Urothelium cell line (cell line): Measurements from ENCODE around the gene RSPH6A.
A peak's percentile ranks its signal among the peaks of the same experiment; 100 is the strongest.

Experiments used
- DNase-seq: peaks from one replicate; pipeline ENCODE4 v3.0.0; 2011; ENCODE audit warnings: low spot score, mixed read lengths
- FAIRE-seq: peaks from 2 replicates; lab custom pipeline; 2011; peaks lifted over from hg19 to GRCh38; lab: Jason Lieb, UNC

The RSPH6A gene

DNA sequence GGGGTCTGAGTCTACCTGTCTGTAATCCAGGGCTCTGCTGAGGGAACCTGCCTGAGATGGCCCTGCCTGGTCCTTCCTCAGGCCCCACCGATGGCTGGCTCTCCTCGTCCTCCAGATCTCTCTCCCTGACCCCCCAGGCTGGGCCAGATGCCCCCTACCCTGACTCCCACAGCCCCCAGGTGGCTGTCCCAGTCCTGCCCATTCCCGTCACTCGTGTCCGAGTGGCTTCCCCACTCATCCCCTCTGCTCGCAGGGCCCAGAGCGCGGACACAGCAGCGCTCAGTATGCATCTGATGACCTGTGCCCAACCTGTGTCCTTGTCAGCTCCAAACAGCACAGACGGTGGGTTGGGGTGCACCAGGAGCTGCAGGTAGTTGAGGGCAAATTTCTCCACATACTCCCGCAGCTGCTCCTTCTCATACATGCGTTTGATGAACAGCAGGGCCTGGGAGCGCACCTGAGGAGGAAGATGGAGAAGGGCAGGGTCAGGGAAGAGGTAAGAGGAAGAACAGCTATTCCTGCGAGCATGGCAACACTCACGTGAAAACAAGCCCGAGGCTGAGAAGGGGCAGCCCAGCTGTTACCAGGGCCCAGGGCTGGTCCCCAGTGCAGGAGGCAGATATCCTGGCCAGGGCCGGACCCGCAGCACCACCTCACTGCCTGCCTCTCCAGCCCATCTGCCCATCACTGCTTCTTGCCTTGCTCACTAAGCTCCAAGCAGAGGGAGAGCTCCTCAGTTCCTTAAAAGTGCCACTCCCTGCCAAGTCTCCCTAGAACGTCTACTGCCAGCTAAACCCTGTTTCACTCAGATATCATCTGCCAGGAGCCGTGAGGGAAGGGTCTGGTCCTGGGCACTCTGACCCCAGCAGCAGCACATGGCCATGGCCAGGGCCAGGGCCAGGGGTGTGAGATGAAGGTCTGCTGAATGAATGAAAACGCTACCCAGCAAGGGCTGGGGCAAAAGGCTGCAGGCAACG, 11.1 kb upstream of the RSPH6A start:
- no peak for FAIRE-seq
- no peak for DNase-seq

DNA sequence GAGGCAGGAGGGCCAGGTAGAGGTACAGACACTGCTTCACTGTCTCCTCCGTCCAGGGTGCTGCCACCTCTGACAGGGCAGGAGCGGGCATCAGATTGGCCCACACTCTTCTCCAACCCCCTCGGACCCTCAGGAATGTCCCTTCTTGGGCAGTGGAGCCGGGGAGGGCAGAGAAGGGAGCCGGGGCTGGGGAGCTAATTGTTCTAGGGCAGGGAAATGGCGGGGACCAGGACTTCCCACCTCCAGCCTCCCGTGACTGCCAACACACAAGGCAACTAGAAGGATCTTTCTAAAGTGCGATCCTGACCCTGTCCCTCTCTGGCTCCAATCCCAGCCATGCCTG, 10.1 kb upstream of the RSPH6A start:
- no peak for DNase-seq
- no peak for FAIRE-seq

DNA sequence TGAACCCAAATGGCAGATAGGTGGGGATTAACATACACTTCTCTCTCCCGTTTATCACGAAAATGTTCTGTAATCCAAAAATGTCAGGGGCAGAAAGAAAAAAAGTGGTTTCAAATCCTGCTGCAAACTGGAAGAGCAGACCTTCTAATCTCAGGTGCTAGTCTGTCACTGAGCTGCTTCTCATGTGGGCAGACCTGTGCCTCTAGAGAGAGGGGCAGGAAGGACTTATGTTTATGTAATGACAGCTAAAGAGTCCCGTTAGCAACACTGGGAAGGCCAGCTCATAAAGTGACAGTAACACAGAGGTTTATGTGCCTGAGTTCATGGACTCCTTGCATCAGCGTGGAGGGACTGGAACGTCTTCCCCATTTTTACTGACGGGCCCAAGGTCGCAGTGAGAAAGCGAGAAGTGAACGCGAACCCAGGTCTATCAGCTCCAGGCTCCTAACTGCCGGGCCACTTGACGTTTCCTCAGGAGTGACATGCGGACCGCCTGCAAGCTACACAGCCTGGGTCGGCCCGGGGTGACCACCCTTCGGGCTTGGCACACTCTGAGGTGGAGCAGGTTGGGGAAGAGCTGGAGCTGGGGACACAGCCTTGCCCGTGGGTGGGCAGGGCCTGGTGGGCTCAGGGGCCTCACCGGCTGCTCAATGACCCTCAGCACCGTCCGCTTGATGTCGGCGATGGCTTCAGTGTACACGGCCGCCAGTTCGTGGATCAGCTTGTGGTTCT, 9.6 kb upstream of the RSPH6A start:
- no peak for FAIRE-seq
- no peak for DNase-seq

DNA sequence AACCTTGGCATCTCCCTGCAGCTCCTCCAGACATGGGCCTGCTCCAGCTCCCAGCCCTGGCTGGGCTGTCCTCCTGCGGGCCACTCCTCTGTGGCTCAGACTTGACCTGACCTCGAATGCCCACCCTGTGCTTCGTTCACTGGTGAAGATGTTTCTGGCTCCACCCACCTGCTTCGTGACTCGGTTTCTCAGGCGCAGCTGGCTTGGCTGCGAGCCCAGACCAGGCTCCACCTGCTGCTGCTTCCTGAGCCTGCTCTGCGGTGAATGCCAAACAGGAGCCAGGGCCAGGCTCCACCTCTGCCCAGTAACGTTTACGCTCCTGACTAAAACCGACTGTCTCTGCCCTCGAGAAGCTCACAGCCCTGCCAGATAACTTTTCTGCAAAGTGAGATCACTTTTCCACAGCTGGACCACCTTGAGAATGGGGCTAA, 8.9 kb upstream of the RSPH6A start:
- DNase-seq: no peak
- no peak for FAIRE-seq

DNA sequence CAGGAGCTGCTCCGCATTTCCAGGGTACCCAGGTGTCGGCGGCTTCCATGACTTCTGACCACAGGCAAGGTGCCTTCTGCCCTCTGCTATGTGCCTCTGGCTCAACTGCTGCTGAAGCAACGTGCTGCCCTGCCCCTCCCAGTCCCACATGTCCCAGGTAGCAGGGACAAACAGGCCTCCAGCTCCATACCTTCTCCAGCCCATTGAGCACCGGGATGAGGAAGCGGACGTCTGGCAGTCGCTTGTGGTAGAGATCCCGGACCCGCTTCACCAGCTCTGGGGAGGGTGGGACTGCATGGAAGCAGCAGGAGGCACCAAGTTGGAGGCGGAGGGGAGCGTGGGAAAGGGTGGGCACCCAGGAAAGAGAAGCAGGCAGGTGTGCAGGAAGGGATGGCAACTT, 8.1 kb upstream of the RSPH6A start:
- FAIRE-seq: no peak
- no peak for DNase-seq

DNA sequence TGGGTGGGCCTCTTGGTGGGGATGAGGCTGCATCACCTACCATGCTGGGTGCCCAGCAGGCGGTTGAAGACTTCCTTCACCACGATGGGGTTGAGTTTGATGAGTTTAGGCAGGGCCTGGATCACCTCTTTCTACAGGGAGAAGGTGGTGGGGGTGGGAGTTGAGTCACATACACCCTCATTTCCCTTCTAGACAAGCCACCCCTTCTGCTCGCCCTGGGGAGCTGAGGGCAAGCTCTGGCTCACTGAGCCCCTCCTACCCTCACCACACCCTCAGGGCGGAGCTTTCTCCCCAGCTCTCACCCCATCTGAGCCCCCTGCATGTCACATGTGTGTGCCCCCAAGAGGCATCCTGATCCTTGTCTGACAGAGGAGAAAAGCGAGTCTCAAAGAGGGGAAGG, 7.6 kb upstream of the RSPH6A start:
- DNase-seq: no peak
- FAIRE-seq: no peak

DNA sequence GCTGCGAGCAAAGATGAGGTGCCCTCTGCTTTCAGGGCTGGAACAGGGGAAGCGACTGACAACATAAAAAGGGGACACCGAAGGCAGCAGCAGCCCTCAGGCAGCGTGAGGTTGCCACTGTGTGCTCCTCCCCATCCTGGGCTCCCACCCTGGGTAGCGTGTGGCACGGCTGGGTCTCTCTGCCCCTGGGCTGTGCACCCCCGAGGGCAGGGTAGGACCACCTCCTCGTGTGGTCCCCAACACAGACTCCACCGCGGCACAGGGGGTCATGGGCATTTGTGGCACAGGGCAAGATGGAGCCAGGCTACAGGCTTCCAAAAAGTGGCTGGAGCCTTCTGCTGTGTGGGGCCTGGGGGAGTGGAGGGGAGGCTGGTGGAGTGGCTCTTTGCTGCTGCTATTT, 6.5 kb upstream of the RSPH6A start:
- DNase-seq (no peak), FAIRE-seq (no peak)

DNA sequence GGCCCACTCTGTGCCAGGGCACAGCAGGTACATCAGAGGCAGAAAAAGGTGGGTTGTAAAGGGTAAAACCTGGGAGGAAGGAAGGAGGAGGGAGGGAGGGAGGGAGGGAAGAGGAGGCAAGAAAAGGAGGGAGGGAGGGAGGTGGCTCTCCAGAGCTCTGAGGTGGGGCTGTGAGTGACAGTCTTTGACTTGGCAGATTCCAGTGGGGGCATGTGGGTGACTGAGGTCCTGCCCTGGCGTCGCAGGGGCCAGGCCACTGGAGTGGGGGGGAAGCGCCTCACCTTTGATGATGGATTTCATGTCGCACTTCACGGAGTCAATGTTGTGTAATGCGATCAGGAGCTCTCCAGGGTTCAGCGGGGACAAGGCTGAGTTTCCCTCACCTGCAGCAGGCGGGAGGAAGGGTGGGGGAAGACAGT, 6.0 kb upstream of the RSPH6A start:
- no peak for DNase-seq
- no peak for FAIRE-seq

DNA sequence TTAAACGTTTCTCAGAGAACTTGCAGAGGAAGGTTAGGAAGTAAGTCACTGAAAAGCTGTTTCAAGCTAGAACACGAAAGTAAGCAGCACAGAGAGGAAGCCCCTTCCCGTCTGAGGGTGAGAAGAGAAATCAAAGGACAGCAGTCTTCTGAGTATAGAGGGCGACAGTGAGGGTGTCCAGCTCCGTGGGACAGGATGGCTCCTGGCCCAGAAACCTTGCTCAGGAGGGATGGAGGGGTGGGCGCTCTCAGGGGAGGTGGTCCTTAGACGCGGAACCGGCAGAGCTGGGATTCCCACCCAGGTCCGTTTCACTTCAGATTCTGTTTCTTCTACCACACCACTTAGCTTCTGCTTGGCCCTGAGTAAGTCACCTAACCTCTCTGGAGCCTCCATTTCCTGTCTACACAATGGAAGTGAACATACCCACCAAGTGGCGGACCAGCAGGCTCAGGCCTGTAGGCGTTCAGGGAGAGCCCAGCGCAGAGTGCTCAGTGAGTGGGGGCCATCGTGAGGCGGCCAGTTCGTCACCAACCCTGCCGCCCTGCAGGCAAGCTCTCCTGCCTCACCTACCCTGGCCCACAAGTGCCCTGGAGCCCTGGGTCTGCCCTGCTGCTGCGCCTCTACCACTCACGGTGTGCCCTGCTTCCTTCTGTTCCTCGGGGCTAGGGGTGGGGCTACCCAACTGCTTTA, 5.5 kb upstream of the RSPH6A start:
- DNase-seq: no peak
- no peak for FAIRE-seq

DNA sequence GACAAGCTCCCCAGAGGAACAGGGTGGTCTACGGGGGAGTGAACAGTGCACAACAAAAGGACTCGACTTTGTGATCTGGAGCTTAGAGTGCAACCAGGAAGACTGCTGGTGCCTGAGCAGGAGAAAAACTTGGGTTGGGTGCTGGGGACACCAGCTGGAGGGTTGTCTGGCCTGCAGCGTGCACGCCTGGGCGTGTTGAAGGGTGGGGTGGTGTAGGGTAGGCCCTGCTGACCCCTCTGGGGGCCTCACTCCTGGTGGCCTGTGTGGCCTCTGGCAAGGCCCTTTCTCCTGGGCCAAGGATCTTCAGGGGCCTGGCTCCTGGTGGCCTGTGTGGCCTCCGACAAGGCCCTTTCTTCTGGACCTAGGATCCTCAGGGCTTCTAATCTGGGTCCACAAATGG, 4.7 kb upstream of the RSPH6A start:
- no peak for FAIRE-seq
- DNase-seq: no peak

DNA sequence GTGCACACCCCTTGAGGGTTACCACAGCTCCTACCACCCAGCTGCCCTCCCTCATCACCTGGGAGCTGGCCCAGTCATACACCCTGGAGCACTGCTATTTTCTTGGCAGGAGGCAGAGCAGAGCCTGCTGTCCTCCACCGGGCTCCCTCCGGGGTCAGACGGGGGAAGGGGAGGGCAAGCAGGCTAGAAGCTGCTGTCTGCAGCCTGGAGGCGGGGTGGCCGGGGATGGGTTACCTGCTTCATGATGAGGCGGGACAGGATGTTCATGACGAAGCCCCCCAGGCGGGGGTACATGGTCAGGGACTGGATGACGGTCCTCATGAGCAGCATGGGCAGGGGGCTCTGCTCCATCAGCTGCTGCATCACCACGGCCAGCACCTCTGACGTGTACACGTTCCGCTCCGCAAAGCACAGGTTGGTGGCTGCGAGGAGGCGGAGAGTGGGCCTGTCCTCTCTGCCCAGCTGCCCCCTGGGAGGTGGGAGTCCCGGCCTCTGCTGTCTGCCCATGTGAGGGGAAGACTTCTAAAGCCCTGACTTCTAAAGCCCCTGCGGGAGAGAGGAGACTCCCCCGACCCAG, 2.7 kb upstream of the RSPH6A start:
- no peak for FAIRE-seq
- peak; percentile 17 for DNase-seq

DNA sequence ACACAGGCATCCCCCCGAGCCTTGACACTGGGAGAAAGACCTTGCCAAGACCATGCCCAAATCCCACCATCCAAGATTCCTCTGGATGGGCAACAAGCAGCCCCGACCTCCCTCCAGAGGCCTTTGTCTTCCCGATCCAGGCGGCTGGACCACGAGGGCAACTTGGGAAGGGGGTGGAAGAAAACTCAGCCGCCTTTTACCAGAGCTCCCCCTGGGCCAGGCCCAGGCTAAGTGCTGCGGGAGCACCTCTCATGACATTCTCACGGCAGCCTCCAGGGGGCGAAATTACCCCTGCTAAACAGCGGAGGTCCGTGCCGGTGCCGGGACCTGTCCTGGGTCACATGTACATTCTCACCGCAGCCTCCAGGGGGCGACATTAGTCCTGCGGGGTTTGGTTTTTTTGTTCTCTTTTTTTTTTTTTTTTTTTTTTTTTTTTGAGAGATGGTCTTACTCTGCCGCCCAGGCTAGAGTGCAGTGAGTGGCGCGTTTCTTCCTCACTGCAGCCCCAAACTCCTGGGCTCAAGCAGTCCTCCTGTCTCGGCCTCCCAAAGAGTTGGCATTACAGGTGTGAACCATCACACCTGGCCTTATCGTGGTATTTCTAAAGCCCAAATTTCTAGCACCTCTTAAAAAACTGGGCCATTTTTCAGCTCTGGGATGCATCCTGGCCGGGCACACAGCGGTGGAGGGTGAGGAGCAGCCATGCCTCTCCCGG, 2.1 kb upstream of the RSPH6A start:
- FAIRE-seq (peak; percentile 96), DNase-seq (peak; percentile 98)

DNA sequence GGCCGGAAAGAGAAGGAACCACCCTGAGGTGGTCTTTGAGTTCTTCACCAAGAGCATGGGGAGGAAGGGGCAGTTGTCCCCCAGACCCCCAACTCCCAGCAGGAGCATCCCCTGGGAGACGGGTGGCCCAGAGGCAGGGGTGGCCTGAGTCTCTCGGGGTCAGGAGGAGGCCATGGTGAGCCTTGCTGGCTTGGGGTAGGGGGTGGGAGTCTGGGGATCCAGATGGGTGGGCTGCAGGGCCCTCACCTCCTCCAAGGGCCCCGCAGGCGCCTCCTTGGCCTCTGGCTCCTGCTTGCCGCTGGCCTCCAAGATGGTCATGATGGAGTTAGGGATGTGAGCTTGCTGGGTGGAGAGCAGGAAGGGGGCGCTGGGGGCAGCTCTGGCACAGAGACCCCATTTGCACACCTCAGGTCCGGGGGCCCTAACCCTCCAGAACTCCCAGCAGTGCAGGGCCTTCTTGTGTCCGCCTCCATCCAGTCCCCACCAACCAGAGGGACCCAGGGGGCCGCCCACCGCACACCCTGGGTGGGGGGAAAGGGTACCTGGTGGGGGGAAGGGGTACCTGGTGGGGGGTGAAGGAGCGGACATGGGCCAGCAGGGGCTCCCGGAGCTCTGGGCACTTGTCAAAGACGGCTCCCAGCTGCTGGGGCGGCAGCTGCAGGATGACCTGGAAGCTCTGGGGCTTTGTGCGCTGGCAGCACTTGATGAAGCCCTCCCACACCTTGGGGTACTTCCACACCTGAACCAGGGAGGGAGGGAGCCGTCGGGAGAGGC, 1.3 kb upstream of the RSPH6A start:
- FAIRE-seq: no peak
- DNase-seq: no peak

DNA sequence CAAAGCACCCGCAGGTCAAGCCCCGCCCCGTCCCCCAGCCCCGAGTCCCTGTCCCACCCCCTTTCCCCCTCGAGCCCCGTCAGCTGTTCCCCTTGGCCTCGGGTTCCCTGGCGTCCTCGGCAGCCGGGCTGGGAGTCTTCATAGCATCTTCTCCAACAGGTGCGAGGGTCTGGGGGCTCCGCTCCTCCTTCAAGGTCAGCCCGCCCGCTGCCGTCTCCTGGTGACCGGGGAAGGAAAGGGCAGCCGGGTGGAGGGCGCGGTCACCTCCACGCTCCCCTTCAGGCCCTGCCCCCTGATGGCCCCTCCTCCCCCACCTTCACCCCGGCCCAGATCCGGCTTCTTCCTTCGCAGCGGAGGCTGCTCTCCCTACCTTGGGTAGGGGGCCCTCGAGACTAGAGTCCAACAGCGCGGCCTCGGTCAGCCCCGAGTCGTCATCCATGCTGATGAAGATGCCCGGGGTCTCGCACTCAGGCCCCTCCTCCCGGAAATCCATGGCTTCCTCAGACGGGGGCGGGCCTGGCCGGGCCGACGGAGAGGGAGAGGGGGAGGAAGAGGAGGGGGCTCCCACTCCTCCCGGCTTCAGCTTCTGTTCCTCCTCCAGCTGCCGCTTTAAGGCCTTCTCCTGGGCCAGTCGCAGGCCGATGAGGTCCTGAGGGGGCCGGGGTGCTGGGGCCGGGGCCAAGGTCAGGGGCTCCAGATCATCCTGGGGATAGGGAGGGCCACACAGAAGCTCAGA, 541 bp upstream of the RSPH6A start:
- DNase-seq (no peak), FAIRE-seq (no peak)

DNA sequence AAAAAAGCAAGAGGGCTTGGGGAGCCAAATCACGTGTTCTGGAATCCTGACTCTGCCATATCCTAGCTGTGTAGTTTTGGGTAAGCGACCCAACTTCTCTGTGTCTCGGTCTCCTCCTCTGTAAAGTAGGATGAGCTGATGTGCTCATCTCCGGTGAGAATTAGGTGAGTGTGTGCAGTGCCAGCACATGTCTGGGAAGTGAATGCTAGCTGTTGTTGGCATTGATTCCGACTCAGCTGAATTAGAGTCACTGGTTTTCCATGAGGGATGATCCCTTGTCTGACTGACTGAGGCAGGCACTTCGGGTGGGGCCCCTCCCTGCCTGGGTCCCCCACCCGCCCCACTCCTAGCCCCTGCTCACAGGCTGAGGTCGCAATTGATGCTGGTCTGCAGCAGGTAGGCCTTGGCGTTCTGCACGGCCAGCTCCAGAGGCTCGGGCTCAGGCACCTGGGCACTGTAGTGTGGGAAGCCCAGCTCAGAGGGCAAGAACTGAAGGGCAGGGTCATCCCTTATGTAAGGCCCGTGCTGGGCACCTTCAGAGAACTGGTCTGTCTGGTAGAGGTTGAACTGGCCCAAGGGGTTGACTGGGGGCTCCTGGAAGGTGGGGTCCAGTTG, 835 bp downstream of the RSPH6A start:
- FAIRE-seq: no peak
- DNase-seq: no peak

DNA sequence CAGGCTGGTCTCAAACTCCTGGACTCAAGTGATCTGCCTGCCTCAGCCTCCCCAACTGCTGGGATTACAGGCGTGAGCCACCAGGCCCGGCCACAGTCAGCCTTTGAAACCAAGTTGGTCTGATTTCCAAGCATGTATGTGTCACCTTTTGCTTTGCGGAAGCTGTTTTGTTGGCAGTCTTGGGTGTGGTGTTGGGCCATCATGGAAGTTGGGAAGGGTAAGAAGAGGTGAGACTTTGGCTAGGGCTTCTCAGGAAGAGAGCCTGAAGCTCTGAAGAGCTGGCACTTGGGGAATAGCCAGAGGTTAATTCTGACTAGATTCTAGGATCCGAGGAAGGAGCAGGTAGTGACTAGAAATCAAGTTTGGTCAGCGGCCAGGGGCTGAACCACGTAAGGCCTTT, 2.8 kb downstream of the RSPH6A start:
- DNase-seq (no peak), FAIRE-seq (no peak)

DNA sequence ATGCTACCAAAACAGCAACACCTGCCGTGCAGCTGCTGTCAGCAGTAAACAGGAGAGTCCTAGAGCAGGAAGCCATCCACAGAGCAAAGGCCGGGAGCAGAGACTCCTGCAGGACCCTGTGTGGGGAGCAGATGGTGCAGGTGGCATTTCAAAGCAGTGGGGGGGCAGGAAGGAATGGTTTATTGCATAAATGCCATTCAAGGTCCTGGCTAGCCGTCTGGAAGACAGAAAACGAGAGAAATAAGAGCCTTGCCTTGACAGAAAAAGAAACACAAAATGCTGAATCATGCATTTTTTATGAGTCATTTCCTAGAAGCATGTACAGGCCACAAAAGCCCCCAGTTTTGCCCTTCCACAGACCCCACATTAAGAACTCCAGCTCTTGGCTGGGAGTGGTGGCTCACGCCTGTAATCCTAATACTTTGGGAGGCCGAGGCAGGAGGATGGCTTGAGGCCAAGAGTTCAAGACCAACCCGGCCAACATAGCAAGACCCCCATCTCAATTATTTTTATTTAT, 5.4 kb downstream of the RSPH6A start:
- peak; percentile 54 for DNase-seq
- no peak for FAIRE-seq

DNA sequence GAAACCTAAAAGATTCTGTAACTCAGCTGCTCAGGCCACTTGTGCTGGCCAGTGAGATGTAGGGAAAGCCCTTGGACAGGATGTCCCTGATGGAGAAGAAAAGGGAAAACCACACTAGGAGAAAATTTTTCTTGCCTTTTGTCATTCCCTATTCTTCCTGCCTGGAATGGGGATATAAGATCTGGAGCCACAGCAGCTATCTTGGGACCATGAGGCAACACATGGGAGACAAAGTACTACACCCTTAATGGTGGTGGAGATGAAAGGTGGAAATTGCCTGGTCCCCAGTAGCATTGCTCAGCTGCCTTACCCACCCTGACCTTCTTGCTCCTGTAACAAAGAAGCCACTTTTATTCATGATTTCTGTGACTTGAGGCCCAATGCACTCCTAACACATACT, 9.4 kb downstream of the RSPH6A start:
- no peak for DNase-seq
- FAIRE-seq: no peak

DNA sequence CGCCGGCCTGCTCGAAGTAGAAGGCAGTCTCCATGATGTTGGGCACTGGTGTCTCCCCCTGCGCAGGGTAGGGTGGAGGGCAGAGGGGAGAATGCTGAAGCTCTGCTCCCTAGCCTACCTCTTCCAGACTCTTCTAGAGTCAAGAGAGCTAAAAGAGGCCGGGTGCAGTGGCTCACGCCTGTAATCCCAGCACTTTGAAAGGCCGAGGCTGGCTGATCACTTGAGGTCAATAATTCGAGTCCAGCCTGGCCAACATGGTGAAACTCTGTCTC, 10.2 kb downstream of the RSPH6A start:
- DNase-seq (no peak), FAIRE-seq (no peak)
